ENCODE data around the gene MAD1L1.

DNA sequence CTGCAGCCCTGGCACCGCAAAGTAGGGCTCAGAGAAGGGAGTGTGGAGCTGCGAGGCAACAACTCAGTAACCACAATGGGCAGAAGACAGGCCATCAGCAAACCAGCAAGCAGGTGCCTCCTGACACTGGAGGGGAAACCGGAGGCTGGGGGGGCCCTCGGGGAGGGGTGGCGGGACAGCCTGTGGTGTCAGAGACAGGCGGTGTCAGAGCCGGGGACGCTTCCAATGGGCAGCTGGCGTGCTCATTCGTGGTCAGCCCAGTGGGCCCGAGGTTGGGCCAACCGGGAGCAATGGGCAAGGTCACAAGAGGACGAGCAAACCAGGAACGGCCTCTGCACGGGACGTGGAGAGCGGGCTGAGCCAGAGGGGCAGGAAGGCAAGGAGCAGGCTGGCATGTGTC is 158.1 kb downstream of the MAD1L1 start:
- no peak for TF ChIP-seq CTCF (tag by site-specific recombination; IDR thresholded peaks at IDR 0.05)
- TF ChIP-seq, protein P1, sequence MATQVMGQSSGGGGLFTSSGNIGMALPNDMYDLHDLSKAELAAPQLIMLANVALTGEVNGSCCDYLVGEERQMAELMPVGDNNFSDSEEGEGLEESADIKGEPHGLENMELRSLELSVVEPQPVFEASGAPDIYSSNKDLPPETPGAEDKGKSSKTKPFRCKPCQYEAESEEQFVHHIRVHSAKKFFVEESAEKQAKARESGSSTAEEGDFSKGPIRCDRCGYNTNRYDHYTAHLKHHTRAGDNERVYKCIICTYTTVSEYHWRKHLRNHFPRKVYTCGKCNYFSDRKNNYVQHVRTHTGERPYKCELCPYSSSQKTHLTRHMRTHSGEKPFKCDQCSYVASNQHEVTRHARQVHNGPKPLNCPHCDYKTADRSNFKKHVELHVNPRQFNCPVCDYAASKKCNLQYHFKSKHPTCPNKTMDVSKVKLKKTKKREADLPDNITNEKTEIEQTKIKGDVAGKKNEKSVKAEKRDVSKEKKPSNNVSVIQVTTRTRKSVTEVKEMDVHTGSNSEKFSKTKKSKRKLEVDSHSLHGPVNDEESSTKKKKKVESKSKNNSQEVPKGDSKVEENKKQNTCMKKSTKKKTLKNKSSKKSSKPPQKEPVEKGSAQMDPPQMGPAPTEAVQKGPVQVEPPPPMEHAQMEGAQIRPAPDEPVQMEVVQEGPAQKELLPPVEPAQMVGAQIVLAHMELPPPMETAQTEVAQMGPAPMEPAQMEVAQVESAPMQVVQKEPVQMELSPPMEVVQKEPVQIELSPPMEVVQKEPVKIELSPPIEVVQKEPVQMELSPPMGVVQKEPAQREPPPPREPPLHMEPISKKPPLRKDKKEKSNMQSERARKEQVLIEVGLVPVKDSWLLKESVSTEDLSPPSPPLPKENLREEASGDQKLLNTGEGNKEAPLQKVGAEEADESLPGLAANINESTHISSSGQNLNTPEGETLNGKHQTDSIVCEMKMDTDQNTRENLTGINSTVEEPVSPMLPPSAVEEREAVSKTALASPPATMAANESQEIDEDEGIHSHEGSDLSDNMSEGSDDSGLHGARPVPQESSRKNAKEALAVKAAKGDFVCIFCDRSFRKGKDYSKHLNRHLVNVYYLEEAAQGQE (tag by site-specific recombination; IDR thresholded peaks at IDR 0.05), result no peak
- no peak for TF ChIP-seq ZNF664 (tag by site-specific recombination; IDR thresholded peaks at IDR 0.05)
- TF ChIP-seq ZBTB7A (tag by site-specific recombination; IDR thresholded peaks at IDR 0.05; ENCODE audit: low read depth), result no peak
- no peak for TF ChIP-seq MYNN (tag by site-specific recombination; IDR thresholded peaks at IDR 0.05; ENCODE audit: borderline replicate concordance)

Measured in HEK293 (cell line).